Osteoblast (primary cell): ENCODE measurements around the gene PSMC3. TPM values are rescaled to one million over a fixed set of nuclear protein-coding genes. Genes with fewer than 3 reads are reported as not detected.

Source experiments
- DNase-seq: peaks from one replicate; pipeline ENCODE4 v3.0.0; 2011; ENCODE audit warnings: low spot score, mixed read lengths; ENCODE audit not compliant: insufficient read length; ENCODE audit errors: missing footprints
- H2AFZ ChIP-seq: 2 replicates; pipeline ENCODE4 v1.6.0; 2011; ENCODE audit warnings: mild to moderate bottlenecking, low read length
- H3K27ac ChIP-seq: 2 replicates; pipeline ENCODE4 v1.5.1; 2011; ENCODE audit warnings: mild to moderate bottlenecking, low read depth, low read length, moderate library complexity
- H3K27me3 ChIP-seq: 2 replicates; pipeline ENCODE4 v1.6.0; 2012; ENCODE audit warnings: mild to moderate bottlenecking, control low read depth, inconsistent platforms, low read length, moderate library complexity; ENCODE audit not compliant: insufficient read depth
- H3K36me3 ChIP-seq: 2 replicates; pipeline ENCODE4 v1.5.1; 2011; ENCODE audit warnings: mild to moderate bottlenecking, low read length, control low read depth, moderate library complexity; ENCODE audit not compliant: insufficient read depth
- H3K4me1 ChIP-seq: 2 replicates; pipeline ENCODE4 v1.5.1; 2011; ENCODE audit warnings: mild to moderate bottlenecking, low read length, control low read depth, moderate library complexity; ENCODE audit not compliant: insufficient read depth
- H3K4me2 ChIP-seq: 2 replicates; pipeline ENCODE4 v1.6.0; 2011; ENCODE audit warnings: mild to moderate bottlenecking, low read length; ENCODE audit not compliant: insufficient read depth
- H3K4me3 ChIP-seq: fragments of 200-600 bp; sonication (generic); 3 replicates; pipeline ENCODE4 v1.5.1; 2012; ENCODE audit warnings: mild to moderate bottlenecking, low read length, inconsistent platforms; ENCODE audit not compliant: insufficient read depth
- H3K79me2 ChIP-seq: 2 replicates; pipeline ENCODE4 v1.6.0; 2012; ENCODE audit warnings: mild to moderate bottlenecking, low read length, control low read depth, inconsistent platforms; ENCODE audit not compliant: insufficient read depth
- H3K9me3 ChIP-seq: 2 replicates; pipeline ENCODE4 v1.5.1; 2011; ENCODE audit warnings: low read depth, low read length, control low read depth
- H4K20me1 ChIP-seq: 2 replicates; pipeline ENCODE4 v1.6.0; 2012; ENCODE audit warnings: mild to moderate bottlenecking, low read length, control low read depth; ENCODE audit not compliant: insufficient read depth
- CTCF ChIP-seq: IDR thresholded peaks from 2 replicates; pipeline ENCODE4 v1.5.1; 2011; ENCODE audit warnings: mild to moderate bottlenecking, low read depth, low read length, moderate library complexity; ENCODE audit errors: extremely low read depth
- total RNA-seq: library from RNA; depleted of rRNA; stranded (reverse); fragments of >200 nt; gene quantifications from 2 replicates; pipeline ENCODE4 v1.2.3, GENCODE V29; 2012

The PSMC3 gene
- total RNA-seq, 1 donor, result 124 TPM

- H3K4me1 ChIP-seq, result peaks cover 12% of the 10 kb centered on the region
- no peak overlapping the region for H3K27ac ChIP-seq
- TF ChIP-seq CTCF, result no peak
- H3K4me2 ChIP-seq, result no peak overlapping the region
- H3K27me3 ChIP-seq, result no peaks in the 10 kb centered on the region
- H4K20me1 ChIP-seq, result no peaks in the 10 kb centered on the region
- no peaks in the 10 kb centered on the region for H3K79me2 ChIP-seq
- DNase-seq, result no peak
- no peaks in the 10 kb centered on the region for H3K9me3 ChIP-seq
- no peak overlapping the region for H2AFZ ChIP-seq
- H3K36me3 ChIP-seq, result no peaks in the 10 kb centered on the region
- no peak overlapping the region for H3K4me3 ChIP-seq
Measured at GRCh38 chr11:47431356-47432083, 5.3 kb upstream of the PSMC3 start.

- Histone ChIP-seq H4K20me1 (no peaks in the 10 kb centered on the region), H3K4me1 (peaks cover 13% of the 10 kb centered on the region), H3K9me3 (no peaks in the 10 kb centered on the region), H3K4me2 (no peak overlapping the region), H3K36me3 (no peaks in the 10 kb centered on the region), H3K4me3 (no peak overlapping the region), H3K79me2 (peaks cover 7% of the 10 kb centered on the region), H3K27ac (no peak overlapping the region), H3K27me3 (no peaks in the 10 kb centered on the region), H2AFZ (no peak overlapping the region)
- no peak for DNase-seq
- no peak for TF ChIP-seq CTCF
Measured at GRCh38 chr11:47430524-47430923, 4.3 kb upstream of the PSMC3 start.

- Histone ChIP-seq H4K20me1 (no peaks in the 10 kb centered on the region), H3K79me2 (peaks cover 26% of the 10 kb centered on the region), H3K4me3 (peak overlapping the region; percentile 99), H3K4me1 (peaks cover 14% of the 10 kb centered on the region), H2AFZ (peak overlapping the region; percentile 97), H3K4me2 (peak overlapping the region; percentile 98), H3K9me3 (no peaks in the 10 kb centered on the region), H3K36me3 (peaks cover 37% of the 10 kb centered on the region), H3K27me3 (no peaks in the 10 kb centered on the region), H3K27ac (peak overlapping the region; percentile 99)
- TF ChIP-seq CTCF, result no peak
- DNase-seq, result peak; percentile 58
Measured at GRCh38 chr11:47425611-47426010, 628 bp downstream of the PSMC3 start.

- peak overlapping the region; percentile 33 for H3K27ac ChIP-seq
- H3K4me1 ChIP-seq, result peaks cover 27% of the 10 kb centered on the region
- peak; percentile 85 for DNase-seq
- no peak overlapping the region for H3K4me3 ChIP-seq
- H4K20me1 ChIP-seq, result peaks cover 10% of the 10 kb centered on the region
- H3K27me3 ChIP-seq, result no peaks in the 10 kb centered on the region
- no peak overlapping the region for H2AFZ ChIP-seq
- H3K9me3 ChIP-seq, result no peaks in the 10 kb centered on the region
- peaks cover 75% of the 10 kb centered on the region for H3K36me3 ChIP-seq
- no peak for TF ChIP-seq CTCF
- peaks cover 3% of the 10 kb centered on the region for H3K79me2 ChIP-seq
- H3K4me2 ChIP-seq, result no peak overlapping the region
Measured at GRCh38 chr11:47418454-47419259, 7.6 kb downstream of the PSMC3 start.
